GM12865 (cell line): ENCODE results near the gene B3GNT5.

Experiments
- DNase-seq: peaks from one replicate; pipeline ENCODE4 v3.0.0; 2010; ENCODE audit warnings: low read depth
- H3K4me3 ChIP-seq: 2 replicates; pipeline ENCODE4 v1.5.1; 2011; ENCODE audit warnings: mild to moderate bottlenecking, low read depth, low read length, control low read depth
- CTCF ChIP-seq: IDR thresholded peaks from 2 replicates; pipeline ENCODE4 v1.5.1; 2011; ENCODE audit warnings: low read length, control low read depth, low read depth, inconsistent platforms; ENCODE audit not compliant: insufficient read depth; ENCODE audit errors: missing control alignments

B3GNT5 gene

GRCh38 chr3:183277260-183277659 lies 24.2 kb downstream of the B3GNT5 start:
- H3K4me3 ChIP-seq: no peak overlapping the region

GRCh38 chr3:183278479-183279088 lies 25.5 kb downstream of the B3GNT5 start:
- no peak for TF ChIP-seq CTCF
- DNase-seq: no peak
- H3K4me3 ChIP-seq: no peak overlapping the region

More at GRCh38 chr3:183277260-183277659, 24.2 kb downstream of the B3GNT5 start:
- TF ChIP-seq CTCF: no peak
- no peak for DNase-seq

GRCh38 chr3:183279371-183279770 lies 26.3 kb downstream of the B3GNT5 start:
- no peak overlapping the region for H3K4me3 ChIP-seq
- DNase-seq: no peak
- TF ChIP-seq CTCF: no peak

GRCh38 chr3:183281126-183281797 lies 28.2 kb downstream of the B3GNT5 start:
- no peak overlapping the region for H3K4me3 ChIP-seq
- no peak for TF ChIP-seq CTCF
- DNase-seq: no peak

GRCh38 chr3:183283886-183284285 lies 30.8 kb downstream of the B3GNT5 start:
- no peak for DNase-seq
- no peak overlapping the region for H3K4me3 ChIP-seq
- TF ChIP-seq CTCF: no peak

- TF ChIP-seq CTCF: no peak
- no peak for DNase-seq
- H3K4me3 ChIP-seq: no peak overlapping the region
Observed at GRCh38 chr3:183284570-183284969, 31.5 kb downstream of the B3GNT5 start.

- DNase-seq: no peak
- peak overlapping the region; percentile 32; the same call in 1 of the 2 replicates for H3K4me3 ChIP-seq
- TF ChIP-seq CTCF: no peak
Observed at GRCh38 chr3:183285318-183285717, 32.3 kb downstream of the B3GNT5 start.
